ENCODE measurements around the gene MRNIP.

GRCh38 chr5:179821298-179822058 lies 37.1 kb downstream of the MRNIP start:
- peak in 2 of 7 experiments; percentile 6 to 8 for TF ChIP-seq CTCF (IDR thresholded peaks at IDR 0.05)
- TF ChIP-seq POLR2A (IDR thresholded peaks at IDR 0.05): peak in 2 of 4 donors; percentile 21 to 82
- peak; percentile 91 to 99 (median 99) for TF ChIP-seq POLR2AphosphoS5 (IDR thresholded peaks at IDR 0.05)
- TF ChIP-seq EP300 (IDR thresholded peaks at IDR 0.05): no peak
